Skeletal muscle satellite cell (primary cell): ENCODE measurements around the gene PCDHGA8.

Experiments used
- H3K27me3 ChIP-seq: 2 replicates; pipeline ENCODE4 v1.7.0; 2013; ENCODE audit warnings: low read length; ENCODE audit not compliant: control insufficient read depth, insufficient read depth
- H3K36me3 ChIP-seq: 2 replicates; pipeline ENCODE4 v1.7.0; 2013; ENCODE audit warnings: mild to moderate bottlenecking, control low read depth, low read length; ENCODE audit not compliant: insufficient read depth
- H3K4me1 ChIP-seq: 2 replicates; pipeline ENCODE4 v1.7.0; 2013; ENCODE audit warnings: low read length; ENCODE audit not compliant: control insufficient read depth, insufficient read depth
- H3K4me2 ChIP-seq: 2 replicates; pipeline ENCODE4 v1.7.0; 2013; ENCODE audit warnings: mild to moderate bottlenecking, low read length
- H3K4me3 ChIP-seq: 2 replicates; pipeline ENCODE4 v1.7.0; 2013; ENCODE audit warnings: low read length
- H3K9ac ChIP-seq: 2 replicates; pipeline ENCODE4 v1.7.0; 2013; ENCODE audit warnings: mild to moderate bottlenecking, low read depth, low read length, moderate library complexity
- H3K9me3 ChIP-seq: replicated peaks from 2 replicates; pipeline ENCODE4 v1.7.0; 2013; ENCODE audit warnings: mild to moderate bottlenecking, control low read depth, low read length

PCDHGA8 gene

GRCh38 chr5:141356133-141356532 is 36.3 kb upstream of the PCDHGA8 start:
- no peak overlapping the region for H3K4me2 ChIP-seq
- no peak overlapping the region for H3K9ac ChIP-seq
- no peaks in the 10 kb centered on the region for H3K27me3 ChIP-seq
- H3K4me1 ChIP-seq, result no peaks in the 10 kb centered on the region
- no peaks in the 10 kb centered on the region for H3K36me3 ChIP-seq
- no peak overlapping the region for H3K4me3 ChIP-seq
- H3K9me3 ChIP-seq, result peaks cover 17% of the 10 kb centered on the region

GRCh38 chr5:141356950-141357349 is 35.5 kb upstream of the PCDHGA8 start:
- H3K4me1 ChIP-seq, result no peaks in the 10 kb centered on the region
- H3K4me2 ChIP-seq, result no peak overlapping the region
- H3K27me3 ChIP-seq, result no peaks in the 10 kb centered on the region
- no peak overlapping the region for H3K9ac ChIP-seq
- H3K9me3 ChIP-seq, result peaks cover 17% of the 10 kb centered on the region
- H3K4me3 ChIP-seq, result no peak overlapping the region
- no peaks in the 10 kb centered on the region for H3K36me3 ChIP-seq

GRCh38 chr5:141359790-141360426 is 32.5 kb upstream of the PCDHGA8 start, which contains the start of gene PCDHGB2:
TSS of gene PCDHGB2 (plus strand) at chr5:141359994. CDS start at chr5:141360136, 142 bp downstream.
- peak within 1 kb of the TSS; percentile 63 for H3K4me2 ChIP-seq
- peak within 1 kb of the TSS; percentile 39 for H3K9ac ChIP-seq
- no peaks in the 10 kb centered on the region for H3K36me3 ChIP-seq
- H3K9me3 ChIP-seq, result peaks cover 21% of the 10 kb centered on the region
- peaks cover 4% of the 10 kb centered on the region for H3K27me3 ChIP-seq
- peak within 1 kb of the TSS; percentile 68 for H3K4me3 ChIP-seq
- H3K4me1 ChIP-seq, result no peaks in the 10 kb centered on the region

- Histone ChIP-seq H3K36me3 (no peaks in the 10 kb centered on the region), H3K4me3 (peak overlapping the region; percentile 68), H3K9me3 (peaks cover 28% of the 10 kb centered on the region), H3K27me3 (peaks cover 4% of the 10 kb centered on the region), H3K4me2 (no peak overlapping the region), H3K9ac (no peak overlapping the region), H3K4me1 (no peaks in the 10 kb centered on the region)
Measured at GRCh38 chr5:141360685-141361084, 31.7 kb upstream of the PCDHGA8 start.

- H3K9me3 ChIP-seq, result peaks cover 37% of the 10 kb centered on the region
- H3K9ac ChIP-seq, result no peak overlapping the region
- H3K4me3 ChIP-seq, result no peak overlapping the region
- no peak overlapping the region for H3K4me2 ChIP-seq
- H3K4me1 ChIP-seq, result no peaks in the 10 kb centered on the region
- H3K27me3 ChIP-seq, result peaks cover 4% of the 10 kb centered on the region
- H3K36me3 ChIP-seq, result no peaks in the 10 kb centered on the region
Measured at GRCh38 chr5:141362719-141363118, 29.7 kb upstream of the PCDHGA8 start.

GRCh38 chr5:141363952-141364660 is 28.3 kb upstream of the PCDHGA8 start, which contains the start of gene PCDHGA5:
TSS of gene PCDHGA5 (plus strand) at chr5:141364162. CDS start at chr5:141364331, 169 bp downstream.
- Histone ChIP-seq H3K9me3 (peaks cover 37% of the 10 kb centered on the region), H3K27me3 (peaks cover 4% of the 10 kb centered on the region), H3K9ac (no peak within 1 kb of the TSS), H3K36me3 (no peaks in the 10 kb centered on the region), H3K4me2 (peak within 1 kb of the TSS; percentile 51), H3K4me1 (no peaks in the 10 kb centered on the region), H3K4me3 (peak within 1 kb of the TSS; percentile 44)

- Histone ChIP-seq H3K9me3 (peaks cover 30% of the 10 kb centered on the region), H3K9ac (no peak overlapping the region), H3K36me3 (peaks cover 3% of the 10 kb centered on the region), H3K4me2 (no peak overlapping the region), H3K27me3 (peaks cover 4% of the 10 kb centered on the region), H3K4me1 (no peaks in the 10 kb centered on the region), H3K4me3 (no peak overlapping the region)
Measured at GRCh38 chr5:141366016-141366896, 26.2 kb upstream of the PCDHGA8 start.

GRCh38 chr5:141369994-141370848 is 22.2 kb upstream of the PCDHGA8 start, which contains the start of gene PCDHGB3:
TSS of gene PCDHGB3 (plus strand) at chr5:141370242. CDS start at chr5:141370395, 153 bp downstream.
- Histone ChIP-seq H3K27me3 (no peaks in the 10 kb centered on the region), H3K4me3 (peak within 1 kb of the TSS; percentile 43), H3K9ac (no peak within 1 kb of the TSS), H3K4me1 (no peaks in the 10 kb centered on the region), H3K9me3 (peaks cover 45% of the 10 kb centered on the region), H3K36me3 (peaks cover 3% of the 10 kb centered on the region), H3K4me2 (peak within 1 kb of the TSS; percentile 69)

GRCh38 chr5:141371572-141372475 is 20.6 kb upstream of the PCDHGA8 start:
- no peaks in the 10 kb centered on the region for H3K4me1 ChIP-seq
- H3K36me3 ChIP-seq, result peaks cover 3% of the 10 kb centered on the region
- no peak overlapping the region for H3K9ac ChIP-seq
- no peak overlapping the region for H3K4me3 ChIP-seq
- peaks cover 35% of the 10 kb centered on the region for H3K9me3 ChIP-seq
- H3K27me3 ChIP-seq, result no peaks in the 10 kb centered on the region
- H3K4me2 ChIP-seq, result no peak overlapping the region
